CD4-positive, alpha-beta T cell treated with Interferon alpha-2 for 1 hour (primary cell): ENCODE data around the gene BRPF3.

Experiments
- DNase-seq, 2 donors: peaks; one replicate each; pipeline ENCODE4 v3.0.0-alpha.2; 2020 to 2022

BRPF3 gene

GRCh38 chr6:36196113-36196879 lies at the start of gene BRPF3:
Gene BRPF3 (plus strand): TSS chr6:36196744. CDS start chr6:36200323, 3,579 bp downstream.
- peak; percentile 71 to 81 for DNase-seq

GRCh38 chr6:36147294-36147693 lies 49.2 kb upstream of the BRPF3 start:
- DNase-seq: no peak

- DNase-seq: no peak
Observed at GRCh38 chr6:36149476-36149875, 47.1 kb upstream of the BRPF3 start.

GRCh38 chr6:36150283-36150682 lies 46.3 kb upstream of the BRPF3 start:
- no peak for DNase-seq

- DNase-seq: no peak
Observed at GRCh38 chr6:36154286-36154685, 42.3 kb upstream of the BRPF3 start.

GRCh38 chr6:36155662-36156061 lies 40.9 kb upstream of the BRPF3 start:
- no peak for DNase-seq

- no peak for DNase-seq
Observed at GRCh38 chr6:36160147-36160760, 36.3 kb upstream of the BRPF3 start.

GRCh38 chr6:36169023-36170007 lies 27.2 kb upstream of the BRPF3 start:
- DNase-seq: peak in 1 of 2 donors; percentile 8

GRCh38 chr6:36170704-36171103 lies 25.8 kb upstream of the BRPF3 start:
- no peak for DNase-seq

GRCh38 chr6:36171573-36171972 lies 25.0 kb upstream of the BRPF3 start:
- DNase-seq: no peak

GRCh38 chr6:36177166-36177565 lies 19.4 kb upstream of the BRPF3 start:
- DNase-seq: no peak

GRCh38 chr6:36178544-36178943 lies 18.0 kb upstream of the BRPF3 start:
- DNase-seq: no peak

- DNase-seq: no peak
Observed at GRCh38 chr6:36180126-36180525, 16.4 kb upstream of the BRPF3 start.

GRCh38 chr6:36184311-36184710 lies 12.2 kb upstream of the BRPF3 start:
- no peak for DNase-seq

GRCh38 chr6:36186199-36186598 lies 10.3 kb upstream of the BRPF3 start:
- DNase-seq: no peak

GRCh38 chr6:36187446-36187845 lies 9.1 kb upstream of the BRPF3 start:
- DNase-seq: no peak

- peak in 1 of 2 donors; percentile 47 for DNase-seq
Observed at GRCh38 chr6:36195471-36196112, 952 bp upstream of the BRPF3 start.

- peak; percentile 98 to 99 for DNase-seq
Observed at GRCh38 chr6:36196880-36197548, 470 bp downstream of the BRPF3 start.

- peak in 1 of 2 donors; percentile 8 for DNase-seq
Observed at GRCh38 chr6:36197739-36198221, 1.2 kb downstream of the BRPF3 start.

- DNase-seq: no peak
Observed at GRCh38 chr6:36198986-36199385, 2.4 kb downstream of the BRPF3 start.

GRCh38 chr6:36200154-36200891 lies 3.8 kb downstream of the BRPF3 start:
- DNase-seq: no peak
